ENCODE measurements around the gene CNR2.

DNA sequence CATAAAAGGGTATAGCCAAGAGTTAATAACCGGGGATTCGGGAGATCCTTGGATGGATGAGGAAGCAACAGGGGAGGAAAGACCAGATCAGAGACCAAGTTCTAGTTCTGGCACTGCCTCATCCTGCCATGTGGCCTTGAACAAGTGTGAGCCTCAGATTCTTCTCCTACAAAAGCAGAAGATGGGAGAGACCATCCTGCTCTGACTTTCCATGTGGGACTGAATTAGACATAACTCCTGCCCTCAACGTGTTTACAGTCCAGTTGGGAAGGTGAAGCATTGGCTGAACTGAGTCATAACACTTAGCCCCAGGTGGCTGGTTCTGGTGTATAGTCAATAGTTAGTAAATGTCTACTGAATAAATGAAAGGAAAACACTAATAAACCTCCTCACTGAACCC lies 12.1 kb upstream of the CNR2 start:
- TF ChIP-seq, protein P1, sequence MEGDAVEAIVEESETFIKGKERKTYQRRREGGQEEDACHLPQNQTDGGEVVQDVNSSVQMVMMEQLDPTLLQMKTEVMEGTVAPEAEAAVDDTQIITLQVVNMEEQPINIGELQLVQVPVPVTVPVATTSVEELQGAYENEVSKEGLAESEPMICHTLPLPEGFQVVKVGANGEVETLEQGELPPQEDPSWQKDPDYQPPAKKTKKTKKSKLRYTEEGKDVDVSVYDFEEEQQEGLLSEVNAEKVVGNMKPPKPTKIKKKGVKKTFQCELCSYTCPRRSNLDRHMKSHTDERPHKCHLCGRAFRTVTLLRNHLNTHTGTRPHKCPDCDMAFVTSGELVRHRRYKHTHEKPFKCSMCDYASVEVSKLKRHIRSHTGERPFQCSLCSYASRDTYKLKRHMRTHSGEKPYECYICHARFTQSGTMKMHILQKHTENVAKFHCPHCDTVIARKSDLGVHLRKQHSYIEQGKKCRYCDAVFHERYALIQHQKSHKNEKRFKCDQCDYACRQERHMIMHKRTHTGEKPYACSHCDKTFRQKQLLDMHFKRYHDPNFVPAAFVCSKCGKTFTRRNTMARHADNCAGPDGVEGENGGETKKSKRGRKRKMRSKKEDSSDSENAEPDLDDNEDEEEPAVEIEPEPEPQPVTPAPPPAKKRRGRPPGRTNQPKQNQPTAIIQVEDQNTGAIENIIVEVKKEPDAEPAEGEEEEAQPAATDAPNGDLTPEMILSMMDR (IDR thresholded peaks at IDR 0.05): no peak
- TF ChIP-seq POLR2A (IDR thresholded peaks at IDR 0.05): no peak

All from lower leg skin (tissue), 3 donors.